ENCODE results near the gene TTK.

DNA sequence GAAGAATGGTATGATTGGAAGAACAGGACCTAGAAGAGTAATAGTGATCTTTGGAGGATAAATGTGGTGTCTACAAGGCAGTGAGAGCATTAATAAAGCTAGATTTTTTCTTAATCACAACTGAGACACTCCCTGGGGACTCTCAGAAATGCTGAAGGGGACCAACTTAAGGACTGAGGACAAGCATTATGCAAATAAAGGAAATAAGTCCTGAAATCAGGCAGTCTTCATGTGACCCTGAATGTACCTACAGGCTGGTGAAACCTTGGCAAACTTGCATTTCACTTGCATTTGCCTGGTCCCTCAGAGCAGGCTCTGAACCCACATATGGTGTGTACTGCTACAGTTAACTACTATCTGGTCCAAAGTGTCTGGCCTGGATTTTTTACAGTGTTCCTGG, 19.3 kb upstream of the TTK start:
- TF ChIP-seq, protein P1, sequence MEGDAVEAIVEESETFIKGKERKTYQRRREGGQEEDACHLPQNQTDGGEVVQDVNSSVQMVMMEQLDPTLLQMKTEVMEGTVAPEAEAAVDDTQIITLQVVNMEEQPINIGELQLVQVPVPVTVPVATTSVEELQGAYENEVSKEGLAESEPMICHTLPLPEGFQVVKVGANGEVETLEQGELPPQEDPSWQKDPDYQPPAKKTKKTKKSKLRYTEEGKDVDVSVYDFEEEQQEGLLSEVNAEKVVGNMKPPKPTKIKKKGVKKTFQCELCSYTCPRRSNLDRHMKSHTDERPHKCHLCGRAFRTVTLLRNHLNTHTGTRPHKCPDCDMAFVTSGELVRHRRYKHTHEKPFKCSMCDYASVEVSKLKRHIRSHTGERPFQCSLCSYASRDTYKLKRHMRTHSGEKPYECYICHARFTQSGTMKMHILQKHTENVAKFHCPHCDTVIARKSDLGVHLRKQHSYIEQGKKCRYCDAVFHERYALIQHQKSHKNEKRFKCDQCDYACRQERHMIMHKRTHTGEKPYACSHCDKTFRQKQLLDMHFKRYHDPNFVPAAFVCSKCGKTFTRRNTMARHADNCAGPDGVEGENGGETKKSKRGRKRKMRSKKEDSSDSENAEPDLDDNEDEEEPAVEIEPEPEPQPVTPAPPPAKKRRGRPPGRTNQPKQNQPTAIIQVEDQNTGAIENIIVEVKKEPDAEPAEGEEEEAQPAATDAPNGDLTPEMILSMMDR (IDR thresholded peaks at IDR 0.05), result no peak
- TF ChIP-seq POLR2A (IDR thresholded peaks at IDR 0.05), result no peak
